GM12873 (cell line): ENCODE measurements around the gene MYRF.
A peak's percentile ranks its signal among the peaks of the same experiment; 100 is the strongest.

Source experiments
- TF ChIP-seq, protein P1 (sequence below): IDR thresholded peaks from 2 replicates; pipeline ENCODE4 v1.5.1; 2012; ENCODE audit warnings: low read depth, mild to moderate bottlenecking, moderate library complexity, low read length, control low read depth; ENCODE audit not compliant: insufficient read depth; ENCODE audit errors: missing control alignments

MYRF gene

DNA sequence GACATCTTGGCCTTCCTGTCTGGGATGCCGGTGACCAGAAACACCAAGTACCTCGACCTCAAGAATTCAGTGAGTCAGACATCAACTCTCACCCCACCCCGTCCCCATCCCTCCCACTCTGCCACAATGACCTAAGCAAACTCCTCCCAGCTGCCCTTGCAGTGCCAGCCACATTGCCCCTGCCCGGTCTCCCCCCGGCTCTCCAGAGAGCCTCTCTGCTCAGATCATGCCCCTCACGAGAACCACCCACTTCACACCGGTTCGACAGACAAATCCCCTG lies 23.6 kb upstream of the MYRF start:
- TF ChIP-seq, protein P1, sequence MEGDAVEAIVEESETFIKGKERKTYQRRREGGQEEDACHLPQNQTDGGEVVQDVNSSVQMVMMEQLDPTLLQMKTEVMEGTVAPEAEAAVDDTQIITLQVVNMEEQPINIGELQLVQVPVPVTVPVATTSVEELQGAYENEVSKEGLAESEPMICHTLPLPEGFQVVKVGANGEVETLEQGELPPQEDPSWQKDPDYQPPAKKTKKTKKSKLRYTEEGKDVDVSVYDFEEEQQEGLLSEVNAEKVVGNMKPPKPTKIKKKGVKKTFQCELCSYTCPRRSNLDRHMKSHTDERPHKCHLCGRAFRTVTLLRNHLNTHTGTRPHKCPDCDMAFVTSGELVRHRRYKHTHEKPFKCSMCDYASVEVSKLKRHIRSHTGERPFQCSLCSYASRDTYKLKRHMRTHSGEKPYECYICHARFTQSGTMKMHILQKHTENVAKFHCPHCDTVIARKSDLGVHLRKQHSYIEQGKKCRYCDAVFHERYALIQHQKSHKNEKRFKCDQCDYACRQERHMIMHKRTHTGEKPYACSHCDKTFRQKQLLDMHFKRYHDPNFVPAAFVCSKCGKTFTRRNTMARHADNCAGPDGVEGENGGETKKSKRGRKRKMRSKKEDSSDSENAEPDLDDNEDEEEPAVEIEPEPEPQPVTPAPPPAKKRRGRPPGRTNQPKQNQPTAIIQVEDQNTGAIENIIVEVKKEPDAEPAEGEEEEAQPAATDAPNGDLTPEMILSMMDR, result no peak

- TF ChIP-seq, protein P1, result no peak
These were observed 22.0 kb upstream of the MYRF start for GRCh38 chr11:61730240-61730994.

- TF ChIP-seq, protein P1, result no peak
These were observed 21.1 kb upstream of the MYRF start for GRCh38 chr11:61731211-61731951.

DNA sequence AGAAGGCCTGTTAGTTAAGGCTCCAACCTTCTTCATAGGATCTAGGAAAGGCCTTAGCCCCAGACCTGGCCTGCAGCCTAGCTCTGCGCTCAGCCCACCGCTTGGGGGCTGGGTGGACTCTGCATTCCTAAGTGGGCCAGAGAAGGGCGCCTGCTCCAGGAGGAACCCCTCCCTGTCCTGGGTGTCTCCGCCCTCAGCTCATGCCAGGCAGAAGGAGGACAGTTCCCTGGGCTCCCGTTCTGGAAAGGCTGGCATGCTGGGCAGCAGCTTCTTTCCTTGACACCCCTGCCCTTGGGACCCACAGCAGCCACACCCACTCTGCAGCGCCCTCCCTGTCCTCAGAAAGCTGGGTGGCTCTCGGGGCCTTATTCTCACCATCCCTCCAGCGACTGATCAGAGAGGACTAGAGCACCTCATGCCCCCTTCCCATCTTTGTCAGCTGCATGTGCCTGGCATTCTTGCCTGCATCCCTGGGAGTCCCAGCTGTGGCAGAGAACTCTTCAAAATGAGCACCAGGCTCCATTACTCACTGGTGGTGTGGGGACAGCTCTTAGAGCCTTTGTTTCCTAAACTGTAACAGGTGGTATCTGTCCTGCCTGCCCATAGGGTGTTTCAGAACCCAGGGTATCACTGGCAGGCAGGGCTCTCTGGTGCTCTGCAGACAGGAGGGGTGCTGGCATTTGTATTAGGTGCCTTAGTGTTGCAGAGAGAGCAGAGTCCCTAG lies 20.3 kb upstream of the MYRF start:
- TF ChIP-seq, protein P1, result no peak

DNA sequence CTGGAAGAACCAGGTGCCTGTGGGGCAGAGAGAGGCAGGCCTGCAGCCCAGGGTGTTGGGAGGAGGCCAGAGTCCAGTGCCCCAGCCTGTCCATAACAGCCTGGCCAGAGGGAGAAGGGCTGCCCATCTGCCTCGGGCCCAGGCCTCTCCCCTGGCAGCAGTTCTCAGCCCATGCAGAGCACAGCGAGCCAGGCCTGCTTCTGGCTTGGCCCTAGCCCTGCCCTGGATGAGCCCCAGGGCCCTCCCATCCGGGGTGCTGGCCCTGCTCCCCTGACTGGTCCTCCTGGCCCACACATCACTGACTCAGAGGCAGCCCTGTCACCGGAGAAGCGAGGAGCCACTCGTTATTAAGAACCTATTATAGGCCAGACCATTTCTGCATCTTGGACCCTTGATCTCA lies 19.7 kb upstream of the MYRF start:
- TF ChIP-seq, protein P1, result no peak

DNA sequence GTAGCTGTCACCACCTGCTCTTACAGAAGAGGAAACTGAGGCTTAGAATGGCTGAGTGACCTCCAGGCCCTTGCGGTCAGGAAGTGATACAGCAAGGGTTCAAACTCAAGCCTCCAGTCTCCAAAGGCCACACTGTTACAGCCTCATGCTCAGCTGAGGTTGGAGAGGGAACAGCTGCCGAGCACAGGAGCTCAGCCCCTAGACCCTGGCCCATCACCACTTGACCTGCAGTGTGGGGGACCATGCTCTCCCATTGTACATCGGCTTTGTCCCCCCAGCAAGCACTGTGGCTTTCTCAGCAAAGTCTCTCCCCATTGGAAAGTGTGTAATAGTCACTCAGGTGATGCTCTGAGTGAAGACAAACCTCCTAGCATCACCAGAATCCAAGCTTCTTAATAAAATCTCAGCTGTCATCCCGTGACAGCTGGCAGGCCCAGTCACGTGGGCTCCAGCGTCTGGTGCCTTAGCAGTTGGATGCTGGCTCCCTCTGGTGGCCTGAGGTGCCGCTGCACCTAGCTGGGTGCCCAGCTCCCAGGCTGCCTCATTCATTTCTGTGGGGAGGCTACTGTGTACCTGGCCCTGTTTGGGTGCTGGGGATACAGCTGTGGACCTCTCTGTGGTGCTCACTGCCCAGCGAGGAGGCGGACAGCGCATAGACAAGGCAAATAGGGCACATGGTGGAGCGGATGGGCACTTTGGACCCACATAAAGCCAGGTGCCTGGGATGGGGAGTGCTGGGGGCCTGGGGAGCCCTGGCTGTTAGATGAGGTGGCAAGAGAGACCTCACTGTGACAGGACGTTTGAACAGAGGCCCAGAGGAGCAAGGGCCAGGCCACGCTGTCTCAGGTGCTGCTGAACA lies 19.1 kb upstream of the MYRF start:
- TF ChIP-seq, protein P1, result peak; percentile 99
